CD4-positive, alpha-beta T cell treated with Interleukin-17A for 4 hours (primary cell): ENCODE results near the gene RPS19.
"Not testable (repeated sequence)": the region's sequence is repeated elsewhere in the genome, so short reads cannot be mapped to it uniquely, and the experiment has no call there.

Source experiments
- DNase-seq: peaks from one replicate; pipeline ENCODE4 v3.0.0-alpha.2; 2020; ENCODE audit warnings: mixed read lengths

RPS19 gene

GRCh38 chr19:41861116-41861768, 1.2 kb downstream of the RPS19 start:
- DNase-seq = no peak

- DNase-seq = no peak
These were observed 1.8 kb downstream of the RPS19 start for GRCh38 chr19:41861846-41862245.

- no peak for DNase-seq
These were observed 2.5 kb downstream of the RPS19 start for GRCh38 chr19:41862445-41862986.

- no peak for DNase-seq
These were observed 3.3 kb downstream of the RPS19 start for GRCh38 chr19:41863209-41863931.

- DNase-seq = no peak
These were observed 4.3 kb downstream of the RPS19 start for GRCh38 chr19:41864374-41864773.

GRCh38 chr19:41866284-41866683, 6.2 kb downstream of the RPS19 start:
- no peak for DNase-seq

GRCh38 chr19:41868120-41868988, 8.3 kb downstream of the RPS19 start:
- no peak for DNase-seq

GRCh38 chr19:41868989-41869300, 8.9 kb downstream of the RPS19 start:
- DNase-seq = no peak

- DNase-seq = no peak
These were observed 9.4 kb downstream of the RPS19 start for GRCh38 chr19:41869374-41869955.

- DNase-seq = no peak
These were observed 10.4 kb downstream of the RPS19 start for GRCh38 chr19:41870401-41870873.

- DNase-seq = peak; percentile 75
These were observed 11.7 kb downstream of the RPS19 start for GRCh38 chr19:41871573-41872383.

- DNase-seq = no peak
These were observed 12.3 kb downstream of the RPS19 start for GRCh38 chr19:41872384-41872774.

- DNase-seq = peak; percentile 81
These were observed 13.0 kb downstream of the RPS19 start for GRCh38 chr19:41872775-41873647.

- not testable (repeated sequence) for DNase-seq
These were observed 15.9 kb downstream of the RPS19 start for GRCh38 chr19:41875973-41876372.

GRCh38 chr19:41876847-41877832, 17.1 kb downstream of the RPS19 start, which contains the start of gene CD79A:
Gene CD79A, plus strand, starts transcription at chr19:41877279. Its CDS starts 26 bp downstream, at chr19:41877305.
- peak; percentile 50 for DNase-seq

GRCh38 chr19:41877916-41878905, 18.2 kb downstream of the RPS19 start:
- no peak for DNase-seq

GRCh38 chr19:41879080-41879479, 19.0 kb downstream of the RPS19 start:
- DNase-seq = no peak

- no peak for DNase-seq
These were observed 19.7 kb downstream of the RPS19 start for GRCh38 chr19:41879670-41880328.
